A549 (cell line): Measurements from ENCODE around the gene DPYD.

Source experiments
- CEBPB ChIP-seq, 2 experiments: fragments of >200 bp in 1 of 2; sonication (Bioruptor Twin) in 1 of 2; formaldehyde crosslinking in 1 of 2; IDR thresholded peaks; 2 replicates each; pipeline ENCODE4 v1.6.1; 2012 to 2016
- HOXA7 ChIP-seq: fragments of 250-450 bp; sonication (Bioruptor Pico); IDR thresholded peaks from 2 replicates; pipeline ENCODE4 v1.5.0; 2020; ENCODE audit warnings: mild to moderate bottlenecking, moderate library complexity
- HOXB13 ChIP-seq: fragments of 250-450 bp; sonication (Bioruptor Pico); IDR thresholded peaks from 2 replicates; pipeline ENCODE4 v1.5.0; 2020; ENCODE audit warnings: low read depth, mild to moderate bottlenecking, moderate library complexity
- PBX3 ChIP-seq: IDR thresholded peaks from 2 replicates; pipeline ENCODE4 v1.6.1; 2012
- TF ChIP-seq, protein P1 (sequence below): fragments of >200 bp; sonication (Bioruptor Twin); formaldehyde crosslinking; IDR thresholded peaks from 3 replicates; pipeline ENCODE4 v1.5.1; 2016
- TF ChIP-seq, protein P2 (sequence below): IDR thresholded peaks from 2 replicates; pipeline ENCODE4 v1.6.1; 2012

GRCh38 chr1:97051823-97052222 lies 869.0 kb downstream of the DPYD start:
- TF ChIP-seq, protein P1, sequence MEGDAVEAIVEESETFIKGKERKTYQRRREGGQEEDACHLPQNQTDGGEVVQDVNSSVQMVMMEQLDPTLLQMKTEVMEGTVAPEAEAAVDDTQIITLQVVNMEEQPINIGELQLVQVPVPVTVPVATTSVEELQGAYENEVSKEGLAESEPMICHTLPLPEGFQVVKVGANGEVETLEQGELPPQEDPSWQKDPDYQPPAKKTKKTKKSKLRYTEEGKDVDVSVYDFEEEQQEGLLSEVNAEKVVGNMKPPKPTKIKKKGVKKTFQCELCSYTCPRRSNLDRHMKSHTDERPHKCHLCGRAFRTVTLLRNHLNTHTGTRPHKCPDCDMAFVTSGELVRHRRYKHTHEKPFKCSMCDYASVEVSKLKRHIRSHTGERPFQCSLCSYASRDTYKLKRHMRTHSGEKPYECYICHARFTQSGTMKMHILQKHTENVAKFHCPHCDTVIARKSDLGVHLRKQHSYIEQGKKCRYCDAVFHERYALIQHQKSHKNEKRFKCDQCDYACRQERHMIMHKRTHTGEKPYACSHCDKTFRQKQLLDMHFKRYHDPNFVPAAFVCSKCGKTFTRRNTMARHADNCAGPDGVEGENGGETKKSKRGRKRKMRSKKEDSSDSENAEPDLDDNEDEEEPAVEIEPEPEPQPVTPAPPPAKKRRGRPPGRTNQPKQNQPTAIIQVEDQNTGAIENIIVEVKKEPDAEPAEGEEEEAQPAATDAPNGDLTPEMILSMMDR, result no peak
- TF ChIP-seq PBX3, result no peak
- TF ChIP-seq, protein P2, sequence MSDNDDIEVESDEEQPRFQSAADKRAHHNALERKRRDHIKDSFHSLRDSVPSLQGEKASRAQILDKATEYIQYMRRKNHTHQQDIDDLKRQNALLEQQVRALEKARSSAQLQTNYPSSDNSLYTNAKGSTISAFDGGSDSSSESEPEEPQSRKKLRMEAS, result no peak
- TF ChIP-seq HOXA7 (CRISPR knock-in tag), result no peak
- no peak for TF ChIP-seq HOXB13 (CRISPR knock-in tag)
- no peak for TF ChIP-seq CEBPB (IDR thresholded peaks at IDR 0.05)
